Small intestine (tissue), 7 donors: ENCODE measurements around the gene BAD. TPM values are rescaled to one million over a fixed set of nuclear protein-coding genes. Genes with fewer than 3 reads are reported as not detected.
A peak's percentile ranks its signal among the peaks of the same experiment; 100 is the strongest.

ENCODE experiments used
- DNase-seq, 2 donors: peaks; one replicate each; pipeline versions ENCODE4 v3.0.0 to v3.0.0-alpha.2; 2013
- FAIRE-seq: peaks from 2 replicates; lab custom pipeline; 2012; peaks lifted over from hg19 to GRCh38; lab: Jason Lieb, UNC
- H3K27ac ChIP-seq, 3 donors: one replicate each; pipeline ENCODE4 v1.5.1; 2013; ENCODE audit warnings: low read length in 2 of 3, mild to moderate bottlenecking in 2 of 3, control low read depth in 1 of 3, inconsistent platforms in 1 of 3, low read depth in 1 of 3, moderate library complexity in 1 of 3
- H3K27me3 ChIP-seq, 3 donors: one replicate each; pipeline ENCODE4 v1.6.1; 2013; ENCODE audit warnings: low read length in 3 of 3, inconsistent platforms in 1 of 3; ENCODE audit not compliant: control insufficient read depth in 3 of 3, insufficient read depth in 3 of 3
- H3K36me3 ChIP-seq, 3 donors: one replicate each; pipeline ENCODE4 v1.6.1; 2013; ENCODE audit warnings: low read length in 3 of 3, inconsistent platforms in 1 of 3, low read depth in 1 of 3, mild to moderate bottlenecking in 1 of 3, moderate library complexity in 1 of 3; ENCODE audit not compliant: control insufficient read depth in 3 of 3, insufficient read depth in 2 of 3
- H3K4me1 ChIP-seq, 3 donors: one replicate each; pipeline ENCODE4 v1.6.1; 2013; ENCODE audit warnings: low read length in 2 of 3, inconsistent platforms in 1 of 3, low read depth in 1 of 3, mild to moderate bottlenecking in 1 of 3, moderate library complexity in 1 of 3; ENCODE audit not compliant: control insufficient read depth in 3 of 3, insufficient read depth in 2 of 3
- H3K4me3 ChIP-seq, 3 donors: one replicate each; pipeline ENCODE4 v1.5.1; 2013; ENCODE audit warnings: low read length in 3 of 3, control low read depth in 1 of 3, inconsistent platforms in 1 of 3, low read depth in 1 of 3, mild to moderate bottlenecking in 1 of 3, moderate library complexity in 1 of 3
- H3K9me3 ChIP-seq, 2 donors: one replicate each; pipeline ENCODE4 v1.6.1; 2013; ENCODE audit warnings: low read depth in 1 of 2, low read length in 1 of 2; ENCODE audit not compliant: control insufficient read depth in 2 of 2, insufficient read depth in 1 of 2
- WGBS, 3 donors: extraction: QIAGEN DNeasy Blood & Tissue Kit; methylation state at CpG; one replicate each; pipeline ENCODE4 v1.1.7; 2013; 5-methylcytosine and 5-hydroxymethylcytosine counted together
- polyA plus RNA-seq, 4 donors: library from polyadenylated mRNA; stranded (reverse) in 3 of 4; unstranded in 1 of 4; fragments of 200-250 nt in 3 of 4; fragments of 120-200 nt in 1 of 4; gene quantifications; one replicate each; pipeline versions ENCODE4 v1.2.1 to v1.2.3, GENCODE V29; 2013
- donor health status: healthy with polysubstance abuse.
- donor health status: control.
- donor health status: control.
- donor health status: Bipolar disorder and iron deficiency.
- donor health status: healthy.

The BAD gene
- polyA plus RNA-seq, 4 donors = 41.2 to 98.6 (median 74.1) TPM

DNA sequence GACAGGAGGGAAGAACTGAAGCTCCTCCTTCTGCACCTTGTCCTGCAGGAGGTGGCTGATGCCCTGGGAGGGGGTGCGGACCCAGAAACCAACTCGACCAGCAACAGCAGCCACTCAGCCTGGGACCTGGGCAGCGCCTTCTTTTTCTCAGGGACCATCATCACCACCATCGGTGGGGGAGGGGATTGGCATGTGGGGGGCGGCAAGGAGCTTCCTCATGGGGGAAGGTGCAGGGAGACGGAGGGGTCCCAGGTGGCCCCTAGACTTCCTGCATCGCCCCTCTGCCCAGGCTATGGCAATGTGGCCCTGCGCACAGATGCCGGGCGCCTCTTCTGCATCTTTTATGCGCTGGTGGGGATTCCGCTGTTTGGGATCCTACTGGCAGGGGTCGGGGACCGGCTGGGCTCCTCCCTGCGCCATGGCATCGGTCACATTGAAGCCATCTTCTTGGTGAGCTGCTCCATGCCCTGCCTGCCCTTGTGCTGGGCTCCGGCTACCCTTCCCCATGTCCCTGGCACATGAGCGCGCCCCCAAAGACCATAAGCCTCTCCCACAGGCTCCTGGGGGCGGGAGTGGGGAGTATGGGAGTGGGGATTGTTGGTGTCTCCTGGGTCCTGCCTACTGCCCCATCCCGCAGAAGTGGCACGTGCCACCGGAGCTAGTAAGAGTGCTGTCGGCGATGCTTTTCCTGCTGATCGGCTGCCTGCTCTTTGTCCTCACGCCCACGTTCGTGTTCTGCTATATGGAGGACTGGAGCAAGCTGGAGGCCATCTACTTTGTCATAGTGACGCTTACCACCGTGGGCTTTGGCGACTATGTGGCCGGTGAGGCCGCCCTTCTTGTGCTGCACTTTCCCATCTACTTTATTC is 12.6 kb upstream of the BAD start:
- Histone ChIP-seq H3K9me3 (no peaks in the 10 kb centered on the region), H3K27me3 (peaks cover 13 to 99% (median 39%) of the 10 kb centered on the region in 3 donors), H3K4me1 (peaks cover 0 to 14% (median 4%) of the 10 kb centered on the region in 3 donors), H3K27ac (no peak overlapping the region), H3K36me3 (no peaks in the 10 kb centered on the region), H3K4me3 (no peak overlapping the region)
- FAIRE-seq (no peak), DNase-seq (no peak)
- 7 to 12% (median 8%) methylated on average over 33 to 34 of the region's 34 CpGs for WGBS, 3 donors

DNA sequence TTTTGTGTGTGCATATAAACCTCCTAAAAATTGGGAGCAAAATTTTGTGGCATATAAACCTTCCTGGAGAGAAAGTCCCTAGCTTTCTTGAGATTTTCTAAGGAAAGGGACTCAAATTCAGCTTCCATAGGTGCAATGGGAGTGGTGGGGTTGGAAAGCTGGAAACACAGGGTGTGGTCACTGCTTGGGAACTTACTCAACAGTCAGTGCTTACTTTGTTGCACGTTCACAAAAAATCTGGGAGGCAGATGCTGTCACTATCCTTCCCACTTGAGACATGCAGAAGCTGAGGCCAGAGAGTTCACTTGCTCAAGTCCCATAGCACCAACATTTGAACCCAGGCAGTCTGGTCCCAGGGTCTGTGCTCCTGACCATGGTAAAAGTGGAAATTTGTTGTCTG is 11.8 kb upstream of the BAD start:
- no peak overlapping the region for H3K4me3 ChIP-seq
- peaks cover 0 to 16% (median 4%) of the 10 kb centered on the region in 3 donors for H3K4me1 ChIP-seq
- no peak overlapping the region for H3K27ac ChIP-seq
- FAIRE-seq (no peak), DNase-seq (no peak)
- 25 to 40% (median 36%) methylated on average over 1 of the region's 1 CpG for WGBS, 3 donors
- H3K27me3 ChIP-seq = peaks cover 17 to 93% (median 40%) of the 10 kb centered on the region in 3 donors
- H3K9me3 ChIP-seq = no peaks in the 10 kb centered on the region
- no peaks in the 10 kb centered on the region for H3K36me3 ChIP-seq

DNA sequence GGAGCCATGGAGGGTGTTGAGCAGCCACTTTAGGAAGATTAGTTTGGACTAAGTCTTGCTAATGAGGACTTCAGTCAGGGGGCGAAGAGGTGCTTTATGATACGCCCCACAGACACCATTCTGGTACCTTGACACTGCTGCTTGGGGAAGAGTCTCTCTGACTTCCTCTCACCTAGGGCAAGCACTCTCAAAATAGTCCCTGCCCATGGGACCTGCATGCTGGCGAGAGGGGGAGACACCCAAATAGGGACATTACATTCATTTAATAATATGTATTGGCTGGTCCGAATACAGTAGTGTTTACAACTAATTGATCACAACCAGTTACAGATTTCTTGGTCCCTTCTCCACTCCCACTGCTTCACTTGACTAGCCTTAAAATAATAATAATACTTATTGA is 11.3 kb upstream of the BAD start:
- WGBS, 3 donors = 82 to 83% (median 82%) methylated on average over 4 of the region's 4 CpGs
- H3K36me3 ChIP-seq = no peaks in the 10 kb centered on the region
- FAIRE-seq (no peak), DNase-seq (no peak)
- no peak overlapping the region for H3K4me3 ChIP-seq
- H3K9me3 ChIP-seq = no peaks in the 10 kb centered on the region
- peaks cover 0 to 16% (median 4%) of the 10 kb centered on the region in 3 donors for H3K4me1 ChIP-seq
- H3K27ac ChIP-seq = no peak overlapping the region
- peaks cover 17 to 93% (median 44%) of the 10 kb centered on the region in 3 donors for H3K27me3 ChIP-seq

DNA sequence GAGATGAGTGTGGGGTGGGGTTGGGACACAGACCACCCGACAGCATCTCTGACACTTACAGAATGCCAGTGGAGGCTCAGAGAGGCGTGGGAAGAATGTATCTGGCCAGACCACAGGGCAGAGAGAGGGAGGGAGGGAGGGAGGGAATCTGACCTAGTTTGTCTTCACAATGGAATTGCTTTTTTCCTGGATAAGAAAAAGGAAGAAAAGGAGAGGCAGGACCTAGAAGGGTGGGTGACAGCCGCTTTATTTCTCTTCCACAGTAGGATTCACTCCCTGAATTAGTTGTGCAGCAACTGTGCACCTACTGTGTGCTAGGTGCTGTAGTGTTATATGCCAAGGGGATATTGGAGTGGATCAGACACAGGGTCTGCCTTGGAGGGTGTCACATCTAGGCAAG is 10.3 kb upstream of the BAD start:
- FAIRE-seq = no peak
- Histone ChIP-seq H3K4me3 (no peak overlapping the region), H3K27ac (no peak overlapping the region), H3K9me3 (no peaks in the 10 kb centered on the region), H3K27me3 (peaks cover 17 to 92% (median 43%) of the 10 kb centered on the region in 3 donors), H3K4me1 (peaks cover 0 to 6% (median 2%) of the 10 kb centered on the region in 3 donors), H3K36me3 (peaks cover 0 to 2% (median 0%) of the 10 kb centered on the region in 3 donors)
- DNase-seq = no peak
- whole genome bisulfite sequencing, 3 donors = 56 to 63% (median 57%) methylated on average over 3 of the region's 3 CpGs

DNA sequence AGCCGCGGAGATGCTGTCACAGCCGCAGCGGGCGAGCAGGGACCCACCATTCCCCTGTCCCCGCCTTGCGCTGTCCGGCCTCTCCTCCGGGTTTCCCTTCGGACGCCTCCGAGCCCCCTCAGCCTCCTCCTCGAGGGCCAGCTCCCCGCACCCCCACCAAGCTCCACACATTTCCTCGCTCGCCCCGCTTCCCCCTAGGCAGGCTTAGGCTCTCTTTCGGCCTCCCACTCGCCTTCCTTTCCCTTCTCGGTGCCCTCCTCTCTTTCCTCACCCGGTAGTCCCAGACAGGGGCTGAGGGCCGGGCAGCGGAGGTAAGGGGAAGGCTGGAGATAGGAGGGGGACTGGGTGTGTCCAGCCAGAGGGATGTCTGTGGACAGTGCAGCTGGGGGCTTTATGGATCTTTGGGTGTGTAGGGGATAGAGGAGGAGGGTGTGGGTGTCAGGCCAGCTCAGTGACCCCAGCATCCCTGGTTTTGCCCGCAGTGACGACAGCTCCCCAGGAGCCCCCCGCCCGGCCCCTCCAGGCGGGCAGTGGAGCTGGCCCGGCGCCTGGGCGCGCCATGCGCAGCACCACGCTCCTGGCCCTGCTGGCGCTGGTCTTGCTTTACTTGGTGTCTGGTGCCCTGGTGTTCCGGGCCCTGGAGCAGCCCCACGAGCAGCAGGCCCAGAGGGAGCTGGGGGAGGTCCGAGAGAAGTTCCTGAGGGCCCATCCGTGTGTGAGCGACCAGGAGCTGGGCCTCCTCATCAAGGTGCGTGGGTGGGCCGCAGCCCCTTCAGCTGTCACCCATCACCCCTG is 8.2 kb upstream of the BAD start:
- whole genome bisulfite sequencing, 3 donors = 29 to 36% (median 30%) methylated on average over 28 to 42 of the region's 42 CpGs

DNA sequence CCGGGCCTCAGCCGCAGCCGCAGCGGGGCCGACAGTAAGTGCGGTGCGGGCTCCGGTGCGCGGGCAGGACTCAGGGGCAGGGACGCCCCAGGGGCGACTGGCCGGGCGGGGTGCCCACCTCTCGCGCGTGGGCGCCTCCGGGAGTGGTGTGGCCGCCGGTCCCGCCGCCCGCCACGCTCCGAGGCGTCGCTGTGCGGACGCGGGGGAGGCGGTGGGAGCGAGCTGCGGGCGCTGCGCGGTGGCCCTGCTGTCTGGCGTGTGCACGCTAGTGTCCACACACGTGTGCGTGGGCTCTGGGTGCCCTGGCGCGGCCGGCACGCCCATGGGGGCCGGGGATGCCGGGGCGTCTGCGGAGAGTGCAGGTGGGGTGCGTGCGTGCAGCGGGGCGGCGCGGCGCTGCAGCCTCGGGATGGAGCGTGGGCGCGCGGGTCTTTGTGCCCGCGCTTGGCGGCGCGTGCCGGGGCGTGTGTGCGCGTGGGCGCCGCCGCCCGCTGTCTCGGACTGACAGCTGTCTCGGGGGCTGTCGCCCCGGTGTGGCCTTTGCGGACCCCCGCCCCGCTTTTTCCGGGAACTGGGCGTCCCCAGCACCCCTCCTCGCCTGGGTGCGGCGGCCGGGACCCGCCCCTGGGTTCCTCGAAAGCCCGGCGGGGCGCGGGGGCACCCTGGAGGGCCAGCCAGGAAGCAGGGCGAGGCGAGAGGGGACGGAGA is 7.4 kb upstream of the BAD start:
- 1 to 2% (median 1%) methylated on average over 18 to 96 of the region's 96 CpGs for WGBS, 3 donors
- FAIRE-seq = no peak
- H3K27me3 ChIP-seq = peaks cover 12 to 64% (median 24%) of the 10 kb centered on the region in 3 donors
- H3K4me1 ChIP-seq = peaks cover 0 to 3% (median 0%) of the 10 kb centered on the region in 3 donors
- no peaks in the 10 kb centered on the region for H3K9me3 ChIP-seq
- H3K36me3 ChIP-seq = peaks cover 0 to 16% (median 0%) of the 10 kb centered on the region in 3 donors
- H3K4me3 ChIP-seq = peak overlapping the region in 1 of 3 donors; percentile 40
- no peak for DNase-seq
- no peak overlapping the region for H3K27ac ChIP-seq

More for the DNA sequence above, 8.2 kb upstream of the BAD start:
- DNase-seq = no peak
- Histone ChIP-seq H3K36me3 (peaks cover 0 to 13% (median 0%) of the 10 kb centered on the region in 3 donors), H3K27ac (no peak overlapping the region), H3K9me3 (no peaks in the 10 kb centered on the region), H3K4me1 (peaks cover 0 to 3% (median 0%) of the 10 kb centered on the region in 3 donors), H3K27me3 (peaks cover 15 to 71% (median 31%) of the 10 kb centered on the region in 3 donors), H3K4me3 (peak overlapping the region in 1 of 3 donors; percentile 40)
- no peak for FAIRE-seq

DNA sequence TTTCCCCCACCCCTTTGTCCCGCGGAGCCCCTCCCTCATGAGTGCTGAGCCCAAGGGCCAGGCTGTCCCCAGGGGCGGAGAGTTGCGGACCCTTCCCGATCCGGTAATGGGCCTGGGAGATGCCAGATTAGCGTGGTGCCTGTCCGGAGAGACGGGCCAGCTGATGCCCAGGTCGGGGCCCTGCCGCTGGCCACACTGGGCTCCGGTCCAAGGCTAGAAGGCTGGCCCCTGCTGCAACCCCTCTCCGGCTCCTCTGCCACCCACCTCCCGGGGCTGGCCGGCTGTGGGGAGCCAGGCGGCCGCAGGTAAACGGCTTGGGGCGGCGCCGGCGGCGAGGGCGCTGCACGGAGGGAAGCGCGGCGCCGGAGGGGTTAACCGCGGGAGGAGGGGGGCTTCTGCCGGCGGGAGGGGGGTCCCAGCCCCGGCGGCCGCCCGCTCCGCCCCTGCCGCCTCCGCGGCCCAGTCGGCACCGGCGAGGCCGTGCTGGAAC is 6.8 kb upstream of the BAD start, which contains the start of gene KCNK4:
Gene KCNK4, plus strand, starts transcription at position 41 of the 490 bp plus-strand sequence. CDS start 1,717 bp downstream, outside the sequence.
- H3K4me3 ChIP-seq = peak within 1 kb of the TSS in 1 of 3 donors; percentile 40
- no peak for FAIRE-seq
- peaks cover 0 to 16% (median 0%) of the 10 kb centered on the region in 3 donors for H3K36me3 ChIP-seq
- DNase-seq = no peak
- 2 to 10% (median 3%) methylated on average over 31 to 45 of the region's 45 CpGs for WGBS, 3 donors
- H3K4me1 ChIP-seq = peaks cover 0 to 5% (median 0%) of the 10 kb centered on the region in 3 donors
- no peak within 1 kb of the TSS for H3K27ac ChIP-seq
- H3K27me3 ChIP-seq = peaks cover 12 to 58% (median 18%) of the 10 kb centered on the region in 3 donors
- H3K9me3 ChIP-seq = no peaks in the 10 kb centered on the region
